Activated CD4-positive, alpha-beta T cell treated with anti-CD3 and anti-CD28 coated beads for 36 hours (primary cell): ENCODE data around the gene VEZF1. TPM values are rescaled to one million over a fixed set of nuclear protein-coding genes. Genes with fewer than 3 reads are reported as not detected.

ENCODE experiments used
- ATAC-seq: fragments of 200-7000 bp; cut with Tn5 transposase; one replicate; pipeline ENCODE4 v1.10.0; 2021; ENCODE audit warnings: mild to moderate bottlenecking, moderate library complexity
- CTCF ChIA-PET: fragments of 350-600 bp; sonication (Branson Sonifier 250); formaldehyde crosslinking; loops from one replicate; lab custom pipeline; 2021; ENCODE audit warnings: antibody characterized with exemption; lab: Charles Lee
- POLR2A ChIA-PET: fragments of 350-600 bp; sonication (Branson Sonifier 250); formaldehyde crosslinking; loops from one replicate; lab custom pipeline; 2021; ENCODE audit warnings: antibody characterized with exemption, inconsistent platforms; lab: Charles Lee
- DNase-seq: peaks from one replicate; pipeline ENCODE4 v3.0.0-alpha.2; 2020
- H3K27ac Mint-ChIP-seq: one replicate; pipeline ENCODE4 v1.8.0; 2021; ENCODE audit warnings: mixed read lengths
- H3K27me3 Mint-ChIP-seq: one replicate; pipeline ENCODE4 v1.8.0; 2021; ENCODE audit warnings: mixed read lengths
- H3K36me3 Mint-ChIP-seq: one replicate; pipeline ENCODE4 v1.8.0; 2021; ENCODE audit warnings: low read depth, mixed read lengths
- H3K4me1 Mint-ChIP-seq: one replicate; pipeline ENCODE4 v1.8.0; 2021; ENCODE audit warnings: mixed read lengths
- H3K4me3 Mint-ChIP-seq: one replicate; pipeline ENCODE4 v1.8.0; 2021; ENCODE audit warnings: mild to moderate bottlenecking, moderate library complexity, mixed read lengths
- H3K9me3 Mint-ChIP-seq: one replicate; pipeline ENCODE4 v1.8.0; 2021; ENCODE audit warnings: low read depth, mixed read lengths
- intact Hi-C, 2 experiments: fragments of 100-400 bp; cut with DNase I in 1 of 2; cut with micrococcal nuclease in 1 of 2; formaldehyde crosslinking; loops; one replicate each; pipeline versions ENCODE4 v1.14.2 to v1.15.1; 2022 to 2024; cut with DNase I, micrococcal nuclease
- total RNA-seq, 2 experiments: library from RNA; stranded (reverse); gene quantifications; one replicate each; pipeline ENCODE4 v1.2.3, GENCODE V29; 2021

VEZF1 gene, protein sequence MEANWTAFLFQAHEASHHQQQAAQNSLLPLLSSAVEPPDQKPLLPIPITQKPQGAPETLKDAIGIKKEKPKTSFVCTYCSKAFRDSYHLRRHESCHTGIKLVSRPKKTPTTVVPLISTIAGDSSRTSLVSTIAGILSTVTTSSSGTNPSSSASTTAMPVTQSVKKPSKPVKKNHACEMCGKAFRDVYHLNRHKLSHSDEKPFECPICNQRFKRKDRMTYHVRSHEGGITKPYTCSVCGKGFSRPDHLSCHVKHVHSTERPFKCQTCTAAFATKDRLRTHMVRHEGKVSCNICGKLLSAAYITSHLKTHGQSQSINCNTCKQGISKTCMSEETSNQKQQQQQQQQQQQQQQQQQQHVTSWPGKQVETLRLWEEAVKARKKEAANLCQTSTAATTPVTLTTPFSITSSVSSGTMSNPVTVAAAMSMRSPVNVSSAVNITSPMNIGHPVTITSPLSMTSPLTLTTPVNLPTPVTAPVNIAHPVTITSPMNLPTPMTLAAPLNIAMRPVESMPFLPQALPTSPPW
- 10 to 100 TPM; 21.3 to 26.3 TPM for total RNA-seq

DNA sequence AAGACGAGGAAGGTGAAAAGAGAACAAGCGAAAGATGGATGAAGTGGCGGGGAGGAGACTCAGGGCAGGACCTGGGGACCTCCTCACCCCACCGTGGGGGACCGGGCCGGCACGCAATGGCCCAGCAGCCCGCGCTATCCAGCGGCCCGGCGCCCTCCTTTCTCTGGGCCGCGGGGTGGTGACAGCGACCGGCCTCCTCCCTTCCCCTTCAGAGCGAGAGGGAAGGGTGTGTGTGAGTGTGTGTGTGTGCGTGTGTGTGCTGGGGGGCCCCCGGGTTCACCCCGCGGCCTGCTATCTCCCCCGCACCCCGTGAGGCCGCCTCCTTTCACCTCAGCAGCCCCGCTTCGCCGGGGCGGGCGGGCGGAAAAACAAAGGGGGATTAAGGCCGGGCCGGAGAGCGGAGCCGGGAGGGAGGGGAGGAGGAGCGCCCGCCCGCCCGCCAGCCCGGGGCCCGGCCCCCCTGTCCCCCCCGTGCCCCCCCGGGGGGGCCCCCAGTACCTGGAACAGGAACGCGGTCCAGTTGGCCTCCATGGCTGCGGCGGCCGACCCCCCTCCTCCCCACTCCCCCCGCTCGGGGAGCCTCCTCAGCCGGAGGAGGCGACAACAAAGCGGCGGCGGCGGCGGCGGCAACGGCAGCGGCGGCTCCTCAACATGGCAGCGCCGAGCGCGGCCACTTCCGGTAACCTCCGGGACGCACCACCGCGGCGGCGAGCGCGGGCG is at the start of gene VEZF1:
TSS of gene VEZF1 (minus strand) at position 674 of the 720 bp plus-strand sequence. CDS start at position 531, 143 bp downstream.
- POLR2A ChIA-PET = interaction anchor here (1.7 kb wide), 1 partner anchor 19 kb away, joined by 8 read pairs; the partner anchor contains the start of gene SRSF1
- DNase-seq (peak; percentile 88), ATAC-seq (peak; percentile 68)
- Mint-ChIP-seq H3K9me3 (no peaks in the 10 kb centered on the region), H3K27ac (peak within 1 kb of the TSS; percentile 95), H3K4me3 (peak within 1 kb of the TSS; percentile 89), H3K27me3 (no peaks in the 10 kb centered on the region), H3K4me1 (peaks cover 56% of the 10 kb centered on the region), H3K36me3 (peaks cover 14% of the 10 kb centered on the region)
- CTCF ChIA-PET = interaction anchor here (0.6 to 4.5 kb wide), 7 partner anchors 9 to 136 kb away, joined by 3 to 93 read pairs (median 4); no protein-coding TSS in a partner anchor
- intact Hi-C loops = loop anchor here (1.0 to 5.0 kb wide), 7 partner anchors 12 to 350 kb away; partner anchors contain the start of genes SRSF1 (in 2 of the 2), CUEDC1 (in 1 of the 2), DYNLL2 (in 1 of the 2) and MRPS23 (in 1 of the 2)

DNA sequence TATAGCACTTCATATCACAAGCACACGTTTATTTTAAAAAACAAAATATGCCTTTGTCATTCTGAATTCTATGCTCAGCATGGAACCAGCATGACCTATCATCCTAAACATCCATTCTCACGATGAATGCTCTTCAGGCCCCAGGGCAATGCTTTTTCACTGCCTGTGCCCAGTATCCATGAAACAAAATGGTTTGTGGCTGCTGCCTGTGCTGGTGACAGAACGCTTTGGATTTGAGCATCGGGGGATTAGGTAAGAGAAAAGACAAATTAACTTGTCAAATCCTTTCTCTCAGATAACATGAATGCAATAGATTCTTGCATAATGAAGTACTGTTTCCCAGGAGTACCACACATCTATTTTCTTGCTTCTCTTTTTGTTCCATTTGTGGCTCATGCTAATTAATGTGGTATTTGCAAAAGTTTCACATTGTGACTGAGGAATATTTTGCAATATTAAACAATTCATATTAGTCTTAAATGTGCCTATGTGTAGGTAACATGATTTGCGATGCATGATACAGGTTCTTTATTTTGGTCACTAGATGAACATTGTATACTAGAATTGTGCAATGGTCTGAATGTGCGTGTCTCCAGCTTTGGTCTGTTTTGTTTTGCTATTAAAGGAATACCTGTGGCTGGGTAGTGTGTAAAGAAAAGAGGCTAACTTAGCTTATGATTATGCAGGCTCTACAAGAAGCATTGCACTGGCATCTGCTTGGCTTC is 44.8 kb upstream of the VEZF1 start:
- CTCF ChIA-PET = interaction anchor here (0.8 kb wide), 1 partner anchor 197 kb away, joined by 4 read pairs; no protein-coding TSS in a partner anchor
- H3K4me3 Mint-ChIP-seq = no peak overlapping the region
- POLR2A ChIA-PET = no interaction called here
- ATAC-seq (no peak), DNase-seq (no peak)
- H3K27ac Mint-ChIP-seq = no peak overlapping the region
- intact Hi-C loops = no loop called here
- no peaks in the 10 kb centered on the region for H3K4me1 Mint-ChIP-seq
- peaks cover 5% of the 10 kb centered on the region for H3K27me3 Mint-ChIP-seq
- H3K36me3 Mint-ChIP-seq = no peaks in the 10 kb centered on the region
- H3K9me3 Mint-ChIP-seq = peaks cover 2% of the 10 kb centered on the region

DNA sequence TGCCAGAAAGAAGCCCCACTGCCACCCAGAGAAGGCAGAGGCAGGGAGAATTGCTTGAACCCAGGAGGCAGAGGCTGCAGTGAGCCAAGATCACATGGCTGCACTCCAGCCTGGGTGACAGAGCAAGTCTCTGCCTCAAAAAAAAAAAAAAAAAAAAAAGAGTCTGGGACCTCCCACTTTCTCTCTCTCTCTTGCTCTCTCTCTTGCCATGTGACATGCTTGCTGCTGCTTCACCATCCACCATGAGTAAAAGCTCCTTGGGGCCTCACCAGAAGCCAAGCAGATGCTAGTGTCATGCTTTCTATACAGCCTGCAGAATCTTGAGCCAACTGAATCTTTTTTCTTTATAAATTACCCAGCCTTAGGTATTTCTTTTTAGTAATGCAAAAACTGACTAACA is 40.5 kb upstream of the VEZF1 start:
- ATAC-seq = peak; percentile 47
- intact Hi-C loops = no loop called here
- CTCF ChIA-PET = interaction anchor here (1.5 kb wide), 1 partner anchor 171 kb away, joined by 3 read pairs; no protein-coding TSS in a partner anchor
- POLR2A ChIA-PET = no interaction called here
- Mint-ChIP-seq H3K27ac (no peak overlapping the region), H3K27me3 (peaks cover 25% of the 10 kb centered on the region), H3K9me3 (peaks cover 2% of the 10 kb centered on the region), H3K36me3 (no peaks in the 10 kb centered on the region), H3K4me1 (no peaks in the 10 kb centered on the region), H3K4me3 (no peak overlapping the region)
- peak; percentile 13 for DNase-seq

DNA sequence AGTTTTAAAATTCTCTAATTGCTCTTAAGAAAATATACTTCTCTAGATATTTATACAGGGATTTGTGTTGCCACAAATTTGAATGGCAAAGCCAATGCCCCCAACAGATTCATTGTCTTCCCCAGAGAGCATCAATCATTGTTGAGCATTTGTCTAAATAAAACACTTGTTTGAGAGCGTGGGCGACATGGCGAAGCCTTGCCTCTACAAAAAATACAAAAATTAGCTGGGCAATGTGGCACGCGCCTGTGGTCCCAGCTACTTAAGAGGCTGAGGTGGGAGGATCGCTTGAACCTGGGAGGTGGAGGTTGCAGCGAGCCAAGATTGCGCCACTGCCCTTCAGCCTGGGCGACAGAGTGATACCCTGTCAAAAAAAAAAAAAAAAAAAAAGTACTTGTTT is 32.3 kb upstream of the VEZF1 start:
- no peak overlapping the region for H3K4me3 Mint-ChIP-seq
- H3K4me1 Mint-ChIP-seq = no peaks in the 10 kb centered on the region
- DNase-seq (no peak), ATAC-seq (no peak)
- intact Hi-C loops = no loop called here
- ChIA-PET POLR2A (no interaction called here), CTCF (no interaction called here)
- H3K9me3 Mint-ChIP-seq = no peaks in the 10 kb centered on the region
- no peaks in the 10 kb centered on the region for H3K36me3 Mint-ChIP-seq
- H3K27me3 Mint-ChIP-seq = peaks cover 17% of the 10 kb centered on the region
- no peak overlapping the region for H3K27ac Mint-ChIP-seq

DNA sequence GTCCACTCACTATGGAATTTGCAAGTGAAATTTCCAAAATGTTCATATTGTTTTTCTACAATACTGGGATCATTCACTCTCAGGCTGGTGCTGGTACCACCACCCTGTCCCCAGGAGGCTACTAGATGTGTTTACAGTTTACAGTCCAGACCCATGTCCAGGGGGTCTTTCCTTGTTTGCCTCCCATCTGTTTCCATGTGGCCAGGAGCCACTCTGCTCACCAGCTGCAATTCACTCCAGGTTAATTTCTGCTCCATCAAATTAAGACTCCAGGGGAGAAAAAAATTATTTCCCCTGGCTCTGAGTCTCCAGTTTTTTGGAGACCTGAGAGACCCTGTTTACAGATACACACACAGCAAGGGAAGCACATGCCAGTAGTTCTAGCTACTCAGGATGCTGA is 31.5 kb upstream of the VEZF1 start:
- Mint-ChIP-seq H3K27me3 (peaks cover 13% of the 10 kb centered on the region), H3K4me1 (no peaks in the 10 kb centered on the region), H3K27ac (no peak overlapping the region), H3K4me3 (no peak overlapping the region), H3K9me3 (no peaks in the 10 kb centered on the region), H3K36me3 (no peaks in the 10 kb centered on the region)
- CTCF ChIA-PET = interaction anchor here (0.5 to 1.4 kb wide), 2 partner anchors 12 to 160 kb away, joined by 3 to 4 read pairs; partner anchors contain the start of gene SRSF1
- ATAC-seq = no peak
- intact Hi-C loops = no loop called here
- no peak for DNase-seq
- POLR2A ChIA-PET = interaction anchor here (0.6 kb wide), 1 partner anchor 17 kb away, joined by 4 read pairs; no protein-coding TSS in a partner anchor

DNA sequence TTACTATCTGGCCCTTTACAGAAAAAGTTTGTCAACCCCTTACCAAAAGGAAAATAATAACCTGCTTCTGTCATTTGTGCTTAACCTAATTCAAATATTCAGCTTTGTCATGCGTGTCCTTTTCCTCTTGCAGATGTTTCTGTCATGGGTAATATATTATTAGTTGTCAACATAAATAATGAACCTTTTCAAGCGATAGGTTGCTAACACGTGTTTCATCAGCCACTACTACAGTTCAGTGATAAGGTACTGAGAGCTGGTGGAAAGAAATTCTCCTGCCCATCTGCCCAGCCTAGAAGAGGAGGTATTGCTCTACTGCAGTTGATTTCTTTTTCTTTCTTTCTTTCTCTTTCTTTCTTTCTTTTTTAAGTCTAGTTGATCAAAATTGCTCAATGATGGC is 31.0 kb upstream of the VEZF1 start:
- POLR2A ChIA-PET = interaction anchor here (0.6 kb wide), 1 partner anchor 18 kb away, joined by 4 read pairs; no protein-coding TSS in a partner anchor
- intact Hi-C loops = no loop called here
- H3K27me3 Mint-ChIP-seq = peaks cover 11% of the 10 kb centered on the region
- H3K9me3 Mint-ChIP-seq = no peaks in the 10 kb centered on the region
- no peaks in the 10 kb centered on the region for H3K4me1 Mint-ChIP-seq
- CTCF ChIA-PET = interaction anchor here (0.5 to 1.4 kb wide), 2 partner anchors 12 to 159 kb away, joined by 3 to 4 read pairs; partner anchors contain the start of gene SRSF1
- H3K36me3 Mint-ChIP-seq = no peaks in the 10 kb centered on the region
- no peak for ATAC-seq
- H3K4me3 Mint-ChIP-seq = no peak overlapping the region
- DNase-seq = no peak
- no peak overlapping the region for H3K27ac Mint-ChIP-seq

DNA sequence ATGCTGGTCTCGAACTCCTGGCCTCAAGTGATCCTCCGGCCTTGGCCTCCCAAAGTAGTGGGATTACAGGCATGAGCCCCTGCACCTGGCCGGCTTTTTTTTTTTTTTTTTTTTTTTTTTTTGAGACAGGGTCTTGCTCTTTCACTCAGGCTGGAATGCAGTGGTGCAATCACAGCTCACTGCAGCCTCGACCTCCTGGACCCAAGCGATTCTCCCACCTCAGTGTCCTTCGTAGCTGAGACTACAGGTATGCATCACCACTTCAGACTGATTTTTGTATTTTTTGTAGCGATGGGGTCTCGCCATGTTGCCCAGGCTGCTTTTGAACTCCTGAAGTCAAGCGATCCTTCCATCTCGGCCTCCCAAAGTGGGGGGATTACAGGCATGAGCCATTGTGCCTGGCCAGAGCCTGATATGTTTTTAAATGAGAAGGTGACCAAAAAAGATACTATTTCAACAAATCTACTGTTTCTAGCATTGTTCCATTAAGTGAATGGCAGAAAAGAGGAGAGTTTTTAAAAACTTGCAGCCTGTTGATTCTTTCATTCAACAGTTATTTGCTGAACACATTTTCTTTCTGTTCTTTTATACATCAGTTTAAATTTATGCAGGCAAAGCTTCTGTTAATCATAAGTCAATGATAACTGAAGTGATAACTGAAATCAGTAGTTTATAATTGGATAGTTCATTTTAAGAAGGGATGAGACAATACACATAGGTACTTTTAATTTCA is 22.2 kb upstream of the VEZF1 start:
- Mint-ChIP-seq H3K27me3 (no peaks in the 10 kb centered on the region), H3K4me3 (no peak overlapping the region), H3K36me3 (peaks cover 36% of the 10 kb centered on the region), H3K9me3 (no peaks in the 10 kb centered on the region), H3K27ac (no peak overlapping the region), H3K4me1 (peaks cover 9% of the 10 kb centered on the region)
- no peak for DNase-seq
- ChIA-PET CTCF (interaction anchor here (1.5 to 2.2 kb wide), 2 partner anchors 11 to 147 kb away, joined by 3 to 7 read pairs; no protein-coding TSS in a partner anchor), POLR2A (no interaction called here)
- intact Hi-C loops = no loop called here
- ATAC-seq = no peak

DNA sequence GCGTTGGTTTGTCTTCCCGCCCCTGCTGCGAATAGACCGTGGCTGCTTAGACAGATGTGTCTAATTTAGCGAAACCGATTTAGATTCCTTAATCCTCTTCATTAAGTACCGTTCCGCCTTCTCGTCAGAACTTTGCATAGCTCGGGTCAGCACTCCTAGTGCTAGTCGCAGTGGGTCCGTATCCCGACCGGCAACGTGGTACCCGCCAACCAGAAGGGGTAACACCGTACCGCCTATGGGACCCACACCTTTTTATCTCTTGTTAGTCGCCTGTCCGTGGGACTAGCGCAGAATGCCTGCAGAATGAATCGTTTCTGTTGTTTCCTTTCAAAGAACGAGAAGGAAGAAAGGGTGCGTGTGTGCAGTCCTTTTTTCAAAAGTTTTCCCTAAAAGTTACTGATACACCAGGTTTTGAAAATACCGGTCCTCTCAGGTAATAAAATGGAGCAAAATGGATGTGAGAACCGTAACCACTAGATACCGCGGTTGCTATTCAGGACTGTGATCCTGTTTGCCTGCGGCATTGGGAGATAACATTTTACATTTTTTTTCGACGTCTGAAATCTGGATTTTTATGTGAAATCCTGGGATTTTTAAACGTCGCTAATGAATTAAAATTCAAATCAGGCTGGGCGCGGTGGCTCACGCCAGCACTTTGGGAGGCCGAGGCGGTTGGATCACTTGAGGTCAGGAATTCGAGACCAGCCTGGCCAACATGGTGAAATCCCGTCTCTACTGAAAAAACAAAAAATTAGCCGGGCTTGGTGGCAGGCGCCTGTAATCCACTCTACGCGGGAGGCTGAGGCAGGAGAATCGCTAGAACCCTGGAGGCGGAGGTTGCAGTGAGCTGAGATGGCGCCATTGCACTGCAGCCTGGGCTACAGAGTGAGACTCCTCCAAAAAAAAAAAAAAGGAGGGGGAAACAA is 20.0 kb upstream of the VEZF1 start:
- intact Hi-C loops = loop anchor here (1.0 to 5.0 kb wide), 22 partner anchors 9 to 1175 kb away; partner anchors contain the start of genes MRPS23 (in 2 of the 2), VEZF1 (in 2 of the 2), AKAP1 (in 1 of the 2) and C17orf67 (in 1 of the 2)
- peak; percentile 49 for DNase-seq
- no peaks in the 10 kb centered on the region for H3K9me3 Mint-ChIP-seq
- ChIA-PET POLR2A (interaction anchor here (0.6 to 3.1 kb wide), 23 partner anchors 9 to 692 kb away, joined by 3 to 22 read pairs (median 4); partner anchors contain the start of genes CUEDC1, DYNLL2, MRPS23 and SUPT4H1), CTCF (interaction anchor here (0.6 to 15.7 kb wide), 15 partner anchors 10 to 1146 kb away, joined by 3 to 249 read pairs (median 4); partner anchors contain the start of genes MKS1 and MRPS23)
- H3K27ac Mint-ChIP-seq = peak overlapping the region; percentile 100
- peaks cover 56% of the 10 kb centered on the region for H3K36me3 Mint-ChIP-seq
- H3K27me3 Mint-ChIP-seq = no peaks in the 10 kb centered on the region
- peak overlapping the region; percentile 100 for H3K4me3 Mint-ChIP-seq
- ATAC-seq = peak; percentile 31
- H3K4me1 Mint-ChIP-seq = peaks cover 26% of the 10 kb centered on the region
